ENCODE data around the gene RNASE7.
A peak's percentile ranks its signal among the peaks of the same experiment; 100 is the strongest.

Gene RNASE7

DNA sequence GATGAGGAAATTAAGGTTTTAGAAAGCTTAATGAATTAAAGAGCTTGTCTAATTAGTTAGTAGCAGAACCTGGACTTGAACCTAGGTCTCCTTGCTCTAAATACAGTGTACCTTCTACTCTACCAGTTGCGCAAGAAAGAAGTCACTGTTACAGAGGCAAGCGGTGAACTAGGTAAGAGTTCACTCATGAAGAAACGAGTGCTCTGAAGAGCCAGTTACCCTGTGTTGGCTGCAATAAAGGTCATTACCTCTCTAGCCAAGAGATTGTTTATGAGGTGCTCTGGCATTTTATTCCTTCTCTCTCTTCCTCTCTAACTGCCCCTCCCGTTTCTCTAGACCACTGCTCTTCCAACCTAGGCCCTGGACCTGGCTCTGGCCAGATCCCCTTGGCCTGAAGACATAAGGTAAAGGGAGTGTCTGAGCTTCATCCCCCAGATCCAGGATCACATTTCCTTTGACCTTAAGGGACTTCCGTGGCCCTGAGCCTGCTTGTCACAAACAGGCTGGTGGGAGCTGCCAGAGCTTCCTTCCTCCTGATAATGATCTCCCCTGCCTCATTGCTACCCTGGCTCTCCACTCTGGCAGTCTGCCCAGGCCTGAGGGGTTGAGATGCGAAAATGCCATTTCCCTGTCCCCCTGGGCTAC lies 1.9 kb downstream of the RNASE7 start:
- no peak for DNase-seq (ENCODE audit: low spot score)

DNA sequence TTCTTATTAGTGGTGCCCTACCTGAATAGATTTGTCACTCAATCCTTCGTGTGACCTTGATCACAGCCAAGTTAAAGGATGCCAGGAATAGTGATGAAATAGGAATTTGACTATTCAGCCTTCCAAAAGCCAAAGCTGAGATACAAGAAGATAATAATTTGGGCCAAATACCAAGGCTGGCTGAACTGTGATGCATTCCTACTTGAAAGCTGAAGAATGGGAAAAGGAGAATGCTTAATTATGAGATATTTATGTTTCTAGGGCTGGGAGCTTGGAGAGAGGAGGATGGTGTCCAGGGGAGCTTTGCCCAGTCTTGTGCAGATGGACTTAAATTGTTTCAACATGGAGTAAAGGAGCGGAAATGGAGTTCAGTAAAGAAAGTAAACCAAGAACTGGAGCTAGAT lies 5.2 kb downstream of the RNASE7 start:
- DNase-seq (ENCODE audit: low spot score), result peak; percentile 72

DNA sequence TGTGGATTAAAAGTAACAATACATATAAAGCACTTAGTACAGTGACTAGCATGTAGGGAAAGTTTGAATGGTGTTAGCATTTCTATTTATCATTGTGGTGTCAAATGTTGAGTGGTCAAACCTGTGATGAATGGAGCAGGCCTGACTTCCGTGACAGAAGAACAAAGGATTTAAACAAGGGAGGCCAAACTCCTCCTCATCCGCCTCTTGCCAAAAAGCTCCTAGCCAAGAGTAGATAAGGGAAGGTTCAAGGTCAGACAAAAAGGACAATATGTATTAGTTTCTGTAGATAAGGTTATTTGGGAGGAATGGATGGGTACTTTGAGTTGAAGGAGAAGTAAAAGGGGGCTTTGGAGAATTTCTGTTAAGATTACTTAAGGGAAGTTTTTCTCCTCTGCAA lies 6.5 kb downstream of the RNASE7 start:
- no peak for DNase-seq (ENCODE audit: low spot score)

DNA sequence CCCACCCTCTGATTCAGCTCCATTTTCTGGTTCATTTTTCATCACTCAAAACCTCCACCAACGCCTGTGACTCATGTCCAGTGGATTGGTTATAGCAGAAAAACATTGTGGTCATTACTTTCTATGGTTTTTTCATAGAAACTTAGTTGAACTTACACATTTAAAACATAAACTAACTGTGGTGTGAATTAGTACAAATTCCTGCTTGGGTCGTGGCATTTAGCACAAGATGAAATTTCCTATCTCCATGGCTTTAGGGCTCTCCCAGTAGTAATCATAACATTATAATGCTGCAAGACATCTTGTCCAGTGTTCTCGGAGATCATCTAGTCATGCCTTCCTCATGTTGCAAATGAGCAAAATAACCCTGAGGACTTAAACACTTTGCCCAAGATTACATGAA lies 7.1 kb downstream of the RNASE7 start:
- DNase-seq (ENCODE audit: low spot score), result peak; percentile 40

DNA sequence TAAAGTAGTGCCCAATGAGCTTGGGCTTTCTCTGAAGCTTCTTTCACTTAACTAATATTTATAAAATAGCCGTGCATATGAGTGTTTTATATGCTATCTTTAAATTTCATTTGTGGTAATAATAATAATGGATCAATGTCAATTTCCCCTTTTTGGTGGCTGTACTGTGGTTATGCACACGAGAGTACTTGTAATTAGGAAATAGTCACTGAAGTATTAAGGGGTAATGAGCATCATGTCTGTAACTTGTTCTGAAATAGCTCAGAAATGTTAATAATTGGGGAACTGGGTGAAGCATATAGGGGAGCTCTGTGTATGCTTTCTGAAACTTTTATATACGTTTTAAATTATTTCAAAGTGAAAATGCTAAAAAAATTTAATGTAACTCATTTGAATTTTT lies 8.4 kb downstream of the RNASE7 start:
- no peak for DNase-seq (ENCODE audit: low spot score)

DNA sequence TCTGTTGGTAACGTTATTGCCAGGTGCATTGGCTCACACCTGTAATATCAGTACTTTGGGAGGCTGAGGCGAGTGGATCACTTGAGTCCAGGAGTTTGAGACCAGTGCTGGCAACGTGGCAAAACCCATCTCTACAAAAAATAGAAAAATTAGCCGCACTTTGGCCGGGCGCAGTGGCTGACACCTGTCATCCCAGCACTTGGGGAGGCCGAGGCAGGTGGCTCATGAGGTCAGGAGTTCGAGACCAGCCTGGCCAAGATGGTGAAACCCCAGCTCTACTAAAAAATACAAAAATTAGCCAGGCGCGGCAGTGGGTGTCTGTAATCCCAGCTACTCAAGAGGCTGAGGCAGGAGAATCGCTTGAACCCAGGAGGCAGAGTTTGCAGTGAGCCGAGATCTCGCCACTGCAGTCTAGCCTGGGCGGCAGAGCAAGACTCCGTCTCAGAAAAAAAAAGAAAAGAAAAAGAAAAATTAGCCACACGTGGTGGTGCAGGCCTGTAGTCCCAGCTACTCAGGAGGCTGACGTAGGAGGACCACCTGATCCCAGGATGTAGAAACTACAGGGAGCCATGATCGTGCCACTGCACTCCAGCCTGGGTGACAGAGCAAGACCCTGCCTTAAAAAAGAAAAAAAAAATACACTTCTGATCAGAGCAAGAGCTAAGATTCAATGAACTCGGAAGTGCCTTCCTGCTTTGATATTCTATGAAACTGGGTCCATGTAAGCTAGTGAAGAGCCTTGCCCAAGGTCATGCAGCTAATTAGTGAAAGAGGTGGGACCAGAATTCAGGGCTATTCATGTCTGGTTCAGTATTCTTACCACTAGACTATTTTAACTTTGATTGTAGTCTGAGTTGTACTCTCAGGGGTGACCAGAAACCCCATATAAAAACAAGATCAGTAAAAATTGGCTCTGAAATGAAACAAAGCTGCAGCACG lies 11.3 kb downstream of the RNASE7 start:
- DNase-seq (ENCODE audit: low spot score), result no peak

DNA sequence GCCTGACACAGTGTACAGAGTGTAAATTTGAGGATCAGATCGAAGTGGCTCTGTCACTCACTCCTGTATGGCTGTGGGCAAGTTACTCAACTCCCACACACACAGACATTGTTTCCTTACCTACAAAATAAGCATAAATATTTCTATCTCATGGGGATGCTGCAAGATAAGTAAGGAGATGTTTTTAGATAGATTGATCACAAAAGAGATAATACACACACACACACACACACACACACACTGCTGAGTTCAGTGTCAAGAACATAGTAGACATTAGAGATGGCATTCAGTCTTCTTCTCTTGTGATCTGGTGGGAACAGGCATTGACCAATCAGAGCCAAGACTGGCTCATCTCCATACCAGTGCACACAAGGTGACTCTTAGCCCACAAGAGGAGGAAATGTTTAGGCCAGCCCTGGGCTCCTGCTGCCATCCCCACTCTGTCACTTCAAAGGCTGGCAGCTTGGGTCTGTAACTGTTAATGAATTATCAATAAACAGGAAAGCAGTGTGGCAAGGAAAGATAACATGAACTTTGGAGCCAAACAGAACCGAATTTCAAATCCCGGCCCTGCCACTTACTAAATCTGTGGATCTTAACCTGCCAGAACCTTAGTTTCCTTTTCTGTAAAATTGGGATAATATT lies 12.1 kb downstream of the RNASE7 start:
- no peak for DNase-seq (ENCODE audit: low spot score)

DNA sequence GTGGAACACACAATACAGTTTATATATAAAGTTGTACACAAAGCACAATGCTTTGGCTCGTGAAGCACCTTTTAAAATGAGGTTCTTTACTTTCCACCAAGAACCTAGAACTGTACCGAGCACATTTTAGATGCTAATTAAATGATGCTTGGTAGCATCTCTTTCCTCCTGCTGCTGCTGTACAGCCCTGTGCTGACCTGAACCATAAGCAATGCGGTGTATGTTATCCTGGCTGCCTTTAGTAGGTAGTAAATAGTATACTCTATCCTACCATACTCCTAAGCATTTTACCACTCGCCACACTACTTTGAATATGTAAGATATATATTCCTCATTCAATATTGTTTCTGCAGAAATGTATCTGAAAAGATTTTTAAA lies 12.6 kb downstream of the RNASE7 start:
- DNase-seq (ENCODE audit: low spot score), result no peak

DNA sequence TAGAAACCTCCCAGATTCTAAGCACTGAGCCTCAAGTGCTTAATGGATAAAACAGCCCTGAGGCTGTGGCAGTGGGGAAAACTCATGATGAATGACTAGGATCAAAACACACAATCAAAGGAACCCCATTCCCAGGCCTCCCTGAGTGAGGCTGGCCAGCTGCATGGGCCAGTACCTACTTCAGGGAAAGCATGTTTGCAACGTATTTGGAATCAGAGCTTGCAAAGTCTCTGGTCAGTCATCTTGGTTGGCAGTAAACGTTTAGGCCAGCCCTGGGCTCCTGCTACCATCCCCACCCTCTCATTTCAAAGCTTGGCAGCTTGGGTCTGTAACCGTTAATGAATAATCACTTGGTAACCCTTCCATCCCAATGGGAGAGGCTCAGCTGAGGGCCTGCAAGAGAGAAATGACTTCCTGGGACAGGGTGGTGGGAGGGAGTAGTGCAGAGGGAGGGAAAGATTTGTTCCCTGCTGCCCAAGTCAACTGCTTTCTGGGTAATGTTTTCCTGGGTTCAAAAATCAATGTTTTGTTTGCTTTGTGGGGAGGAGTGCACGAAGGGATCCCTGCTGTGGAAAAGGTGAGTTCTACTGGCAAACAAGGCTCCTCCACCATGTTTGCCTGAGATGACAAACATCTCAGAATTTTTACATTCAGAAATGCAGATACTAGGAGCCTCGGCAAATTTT lies 13.4 kb downstream of the RNASE7 start:
- no peak for DNase-seq (ENCODE audit: low spot score)

DNA sequence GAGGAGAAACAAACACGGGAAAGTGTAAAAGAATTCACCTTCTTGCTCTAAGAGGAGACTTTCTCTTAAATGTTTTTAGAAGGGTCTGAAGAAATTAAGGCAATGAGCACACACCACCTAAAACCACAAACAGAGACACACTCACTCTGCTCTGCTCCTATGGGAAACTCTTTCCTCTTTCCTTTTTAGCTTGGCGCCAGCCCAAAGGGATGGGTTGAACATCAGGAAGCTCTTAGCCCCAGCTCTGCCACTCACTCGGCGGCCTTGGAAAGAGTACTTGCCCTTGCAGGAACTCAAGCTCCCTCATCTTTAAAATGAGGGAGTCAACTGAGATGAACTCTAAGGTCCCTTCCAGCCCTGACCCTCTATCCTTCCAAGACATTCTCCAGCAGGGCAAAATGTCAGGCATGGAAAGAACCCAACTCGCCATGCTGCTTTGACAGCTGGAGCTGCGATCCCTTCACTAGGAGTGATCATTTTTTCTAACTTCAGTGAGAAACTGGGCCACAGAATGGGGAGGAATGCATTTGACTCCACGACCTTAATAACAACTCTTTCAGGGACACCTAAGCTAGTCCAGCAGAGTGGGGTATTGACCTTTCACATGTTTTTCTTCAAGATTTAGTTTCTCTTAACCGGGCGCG lies 14.5 kb downstream of the RNASE7 start:
- DNase-seq (ENCODE audit: low spot score), result peak; percentile 52

DNA sequence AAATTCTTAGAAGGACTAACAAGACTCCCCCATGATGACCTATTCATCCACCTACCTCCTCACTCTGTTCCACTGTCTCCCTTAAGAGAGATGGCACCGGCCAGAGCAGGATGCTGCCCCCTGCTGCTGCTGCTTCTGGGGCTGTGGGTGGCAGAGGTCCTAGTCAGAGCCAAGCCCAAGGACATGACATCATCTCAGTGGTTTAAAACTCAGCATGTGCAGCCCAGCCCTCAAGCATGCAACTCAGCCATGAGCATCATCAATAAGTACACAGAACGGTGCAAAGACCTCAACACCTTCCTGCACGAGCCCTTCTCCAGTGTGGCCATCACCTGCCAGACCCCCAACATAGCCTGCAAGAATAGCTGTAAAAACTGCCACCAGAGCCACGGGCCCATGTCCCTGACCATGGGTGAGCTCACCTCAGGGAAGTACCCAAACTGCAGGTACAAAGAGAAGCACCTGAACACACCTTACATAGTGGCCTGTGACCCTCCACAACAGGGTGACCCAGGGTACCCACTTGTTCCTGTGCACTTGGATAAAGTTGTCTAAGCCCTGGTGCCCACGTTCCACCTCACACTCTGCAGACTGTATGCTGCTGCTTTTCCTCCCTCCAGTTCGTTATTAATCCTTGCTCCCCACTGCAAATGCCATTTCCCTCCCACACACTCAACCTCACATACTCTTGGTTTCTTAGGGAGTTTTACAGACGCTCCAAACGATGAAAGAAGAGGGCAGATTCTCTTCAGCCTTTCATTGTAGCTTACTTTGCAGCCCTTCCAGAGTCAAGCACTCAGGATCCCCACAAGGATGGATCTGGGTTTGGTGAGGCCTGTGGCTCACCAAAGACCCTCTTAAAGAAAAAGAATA lies 15.9 kb downstream of the RNASE7 start, which contains the start of gene RNASE8:
Gene RNASE8, plus strand, starts transcription at position 20 of the 873 bp plus-strand sequence. Its CDS starts 71 bp downstream, at position 91.
- peak; percentile 49 for DNase-seq (ENCODE audit: low spot score)

DNA sequence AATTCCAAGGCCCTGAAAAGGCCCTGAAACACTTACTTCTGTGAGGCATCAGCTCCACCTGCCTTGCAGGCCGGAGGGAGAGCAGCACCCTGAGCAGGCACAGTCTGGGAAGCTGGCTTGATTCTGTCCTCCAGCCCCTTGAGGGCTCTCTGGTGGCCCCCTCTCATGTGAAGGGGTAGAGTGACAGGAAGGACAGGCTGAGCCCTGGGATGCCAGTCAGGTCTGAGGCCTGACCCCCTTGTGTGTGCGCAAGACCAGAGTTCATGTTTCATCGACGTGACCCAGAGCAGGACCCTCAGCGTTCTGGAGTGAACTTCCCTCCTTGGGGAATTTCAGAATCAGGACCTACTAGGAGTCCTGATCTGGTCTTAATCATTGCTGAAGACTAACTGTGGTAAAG lies 16.7 kb downstream of the RNASE7 start:
- DNase-seq (ENCODE audit: low spot score), result no peak

DNA sequence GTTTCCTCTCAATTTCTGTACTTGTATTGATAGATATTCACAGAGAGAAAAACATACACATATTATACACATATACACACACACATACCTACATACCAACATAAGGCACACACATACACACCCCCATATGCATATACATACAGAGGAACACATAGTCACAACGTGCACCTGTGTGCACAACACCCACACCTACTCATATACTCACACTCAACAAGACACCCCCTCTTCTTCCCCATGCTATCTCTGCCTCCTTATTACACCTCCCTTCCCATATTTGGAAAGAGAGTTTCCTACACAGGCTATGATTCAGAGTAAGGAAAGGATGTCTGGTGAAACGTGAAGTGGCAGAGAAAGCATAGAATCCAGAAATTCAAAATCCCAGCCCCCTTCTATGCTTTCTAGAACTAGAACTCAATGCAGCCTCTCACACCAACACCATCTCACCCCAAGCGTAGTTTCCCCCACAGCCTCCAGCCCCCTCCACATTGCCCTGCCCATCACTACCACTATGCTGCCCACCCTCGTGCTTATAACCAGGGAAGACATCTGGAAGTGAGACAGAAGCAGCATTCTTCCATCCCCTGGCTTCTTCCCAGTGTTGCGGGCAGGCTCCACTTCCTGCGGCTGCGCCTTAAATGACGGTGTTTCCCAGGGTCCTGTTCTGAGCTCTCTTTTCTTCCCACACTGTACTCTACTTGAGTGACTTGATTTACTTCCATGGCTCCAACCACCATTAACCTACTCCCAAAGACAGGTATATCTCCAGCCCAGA lies 17.9 kb downstream of the RNASE7 start:
- no peak for DNase-seq (ENCODE audit: low spot score)

DNA sequence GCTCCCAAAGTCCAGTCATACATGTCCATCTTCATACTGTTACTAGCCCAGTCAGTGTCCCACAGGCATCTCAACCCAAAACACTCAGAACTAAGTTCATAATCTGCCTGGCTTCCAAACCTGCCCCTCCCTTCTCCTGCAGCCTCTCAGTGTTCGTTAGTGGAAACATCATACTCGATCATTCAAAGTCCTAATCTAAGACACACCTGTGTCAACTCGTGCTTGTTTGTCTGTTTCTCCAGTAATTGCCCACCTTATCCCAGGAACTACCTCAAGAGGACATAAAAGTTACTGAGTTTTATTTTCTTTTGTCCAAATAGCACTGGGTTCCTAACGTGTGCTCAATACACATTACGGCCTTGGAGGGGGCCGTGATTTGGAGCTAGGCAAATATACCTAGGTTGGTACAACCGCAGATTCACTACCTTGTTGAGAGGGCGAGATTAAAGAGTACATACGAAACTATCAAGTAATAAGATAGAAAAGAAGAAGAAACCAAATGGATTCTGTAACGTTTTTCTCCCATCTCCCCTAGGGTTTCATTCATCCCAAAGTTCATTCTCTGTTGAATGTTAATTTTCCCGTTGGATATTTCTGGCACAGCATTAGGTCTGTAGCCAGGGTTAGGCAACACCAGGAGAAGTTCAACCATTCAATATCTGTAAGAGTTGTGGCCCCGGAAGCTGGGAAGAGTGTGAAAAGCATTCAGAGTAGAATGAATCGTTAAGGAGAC lies 18.6 kb downstream of the RNASE7 start:
- DNase-seq (ENCODE audit: low spot score), result no peak

DNA sequence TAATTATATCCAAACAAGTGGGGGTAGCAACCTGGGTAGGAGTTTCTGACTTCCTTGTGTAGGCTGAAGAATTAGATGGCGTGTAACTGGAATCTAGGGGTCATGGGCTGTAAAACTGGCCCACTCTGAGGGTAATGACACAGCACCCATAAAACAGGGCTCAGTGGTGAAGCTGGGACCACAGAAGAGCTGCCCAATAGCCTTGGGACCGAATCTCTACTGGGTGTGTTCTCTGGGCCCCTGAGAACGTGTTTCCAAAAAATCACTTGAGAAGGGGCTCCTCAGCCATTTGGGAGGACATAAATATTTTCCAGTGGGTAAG lies 19.1 kb downstream of the RNASE7 start:
- DNase-seq (ENCODE audit: low spot score), result no peak

DNA sequence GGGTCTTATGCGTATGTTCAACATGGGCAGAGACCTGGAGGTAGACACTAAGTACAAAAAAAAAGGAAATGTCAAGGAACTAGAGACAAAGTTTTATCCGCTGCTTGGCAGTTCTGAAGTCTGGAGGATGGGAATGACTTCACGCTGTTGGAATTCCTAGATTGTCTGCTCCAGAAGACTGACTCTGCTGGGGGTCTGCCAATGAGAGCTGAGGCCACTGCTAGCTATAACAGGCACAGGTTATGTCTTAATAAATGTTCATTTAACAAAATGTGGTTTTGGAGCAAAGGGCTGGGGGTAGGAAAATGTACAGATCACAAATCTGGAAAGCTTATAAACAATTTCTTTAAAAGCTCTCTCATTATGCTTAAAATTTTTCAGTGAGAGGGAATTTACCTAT lies 21.3 kb downstream of the RNASE7 start:
- peak; percentile 75 for DNase-seq (ENCODE audit: low spot score)

DNA sequence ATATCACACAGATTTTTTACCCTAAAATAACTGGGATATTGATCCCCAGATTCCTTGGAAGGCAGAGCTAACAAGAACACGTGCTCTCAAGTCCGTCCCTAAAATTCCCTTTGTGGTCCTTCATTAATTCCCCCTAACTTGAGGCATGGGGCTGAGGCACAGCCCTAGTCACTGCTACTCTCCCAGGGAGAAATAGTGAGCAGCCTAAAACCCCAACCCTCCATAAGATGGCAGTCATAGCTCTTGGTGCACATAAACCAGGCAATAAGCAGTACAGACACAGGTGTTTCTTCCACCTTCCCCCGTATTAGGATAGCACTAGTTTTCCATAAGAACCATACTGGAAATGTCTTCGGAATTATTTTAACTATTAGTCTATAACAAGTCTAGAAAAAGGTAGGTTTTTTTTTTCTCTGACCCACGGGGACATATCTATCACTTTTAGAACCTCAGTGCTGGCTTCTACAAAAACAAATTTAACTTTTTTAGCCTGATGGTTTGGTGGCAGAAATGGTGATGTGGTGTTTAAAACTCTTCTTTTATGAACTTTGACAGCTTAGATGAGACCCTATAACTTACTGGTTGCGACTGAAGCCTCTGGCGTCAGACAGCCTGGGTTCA lies 24.8 kb downstream of the RNASE7 start:
- no peak for DNase-seq (ENCODE audit: low spot score)

DNA sequence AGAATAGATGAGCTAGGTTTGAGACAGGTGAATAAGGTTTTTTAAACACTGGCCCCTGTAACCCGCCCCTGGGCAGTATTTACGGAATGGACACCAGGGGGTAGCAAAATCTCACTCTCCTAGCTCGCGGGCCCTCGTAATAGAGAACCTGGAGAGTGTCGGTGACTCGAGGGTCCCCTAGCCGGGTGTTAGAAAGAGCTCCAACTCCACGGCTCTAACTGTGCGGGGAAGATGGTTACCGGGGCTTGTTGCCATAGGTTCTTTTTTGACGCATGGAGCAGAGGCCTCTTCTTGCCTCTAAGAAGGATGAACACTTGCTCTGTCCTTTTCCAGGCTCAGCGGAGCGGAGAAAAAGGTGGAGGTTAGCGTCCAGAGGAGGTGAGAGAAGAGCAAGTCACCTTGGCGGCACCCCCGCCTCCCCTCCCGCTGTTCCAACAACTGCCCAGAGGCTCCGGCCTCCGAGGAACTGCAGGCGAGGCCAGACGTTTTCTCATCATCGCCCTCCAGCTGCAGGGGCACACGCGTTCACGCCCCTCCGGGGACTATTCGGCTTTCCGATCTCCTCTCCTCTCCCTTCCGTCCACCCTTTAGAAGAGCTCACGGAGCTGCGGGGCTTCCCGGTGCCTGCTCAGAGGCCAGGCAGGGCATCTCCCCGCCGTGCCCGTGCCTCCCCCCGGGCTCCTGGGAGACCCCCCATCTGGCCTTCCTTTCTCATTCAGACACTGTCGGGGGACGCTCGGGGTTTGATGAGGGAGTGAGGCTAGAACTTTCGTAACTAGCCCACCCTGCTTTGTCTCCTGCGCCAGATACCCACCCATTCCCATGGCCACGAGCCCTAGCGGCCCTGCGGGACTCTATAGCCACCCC lies 26.6 kb downstream of the RNASE7 start:
- DNase-seq (ENCODE audit: low spot score), result peak; percentile 67

Data from AG20443 (cell line).